Ovary (tissue), 9 donors: ENCODE data around the gene SNAP23. TPM values are rescaled to one million over a fixed set of nuclear protein-coding genes. Genes with fewer than 3 reads are reported as not detected.

Experiments
- DNase-seq, 5 donors: peaks; one replicate each; pipeline ENCODE4 v3.0.0-alpha.2; 2019 to 2020
- H3K27ac ChIP-seq, 2 donors: fragments of 200-600 bp; one replicate each; pipeline versions ENCODE4 v1.5.1 to v1.8.0; 2019 to 2022
- H3K27me3 ChIP-seq: fragments of 200-600 bp; one replicate; pipeline ENCODE4 v1.8.0; 2022
- H3K36me3 ChIP-seq: fragments of 200-600 bp; sonication (generic); one replicate; pipeline ENCODE4 v1.5.1; 2019
- H3K4me1 ChIP-seq: one replicate; pipeline ENCODE4 v1.8.1; 2013; ENCODE audit warnings: mild to moderate bottlenecking, moderate library complexity; ENCODE audit not compliant: insufficient read depth
- H3K4me3 ChIP-seq: fragments of 200-600 bp; sonication (generic); one replicate; pipeline ENCODE4 v1.5.1; 2017
- H3K9me3 ChIP-seq, 2 donors: fragments of 200-600 bp in 1 of 2; sonication (generic) in 1 of 2; one replicate each; pipeline versions ENCODE4 v1.5.1 to v1.8.1; 2013 to 2019; ENCODE audit warnings: mild to moderate bottlenecking in 1 of 2, moderate library complexity in 1 of 2
- CTCF ChIP-seq, 3 donors: fragments of 450-650 bp in 2 of 3; fragments of 200-600 bp in 1 of 3; IDR thresholded peaks; one replicate each; pipeline versions ENCODE4 v1.5.1 to v1.8.0; 2016 to 2022; ENCODE audit warnings: antibody characterized with exemption in 3 of 3, mild to moderate bottlenecking in 1 of 3
- EP300 ChIP-seq: sonication (generic); formaldehyde crosslinking; IDR thresholded peaks from one replicate; pipeline ENCODE4 v1.6.1; 2017; ENCODE audit warnings: antibody characterized with exemption
- POLR2A ChIP-seq: fragments of 450-650 bp; IDR thresholded peaks from one replicate; pipeline ENCODE4 v1.6.1; 2017; ENCODE audit warnings: antibody characterized with exemption, mild to moderate bottlenecking, moderate library complexity
- WGBS, 3 donors: extraction: QIAGEN DNeasy Blood & Tissue Kit in 1 of 3; methylation state at CpG; one replicate each; pipeline versions ENCODE4 v1.1.5 to v1.1.7; 2013 to 2017; 5-methylcytosine and 5-hydroxymethylcytosine counted together
- intact Hi-C, 4 donors: fragments of 100-400 bp; cut with DNase I; formaldehyde crosslinking; loops; one replicate each; pipeline versions ENCODE4 v1.11.0 to v1.15.1; 2022 to 2023
- polyA plus RNA-seq, 2 donors: library from polyadenylated mRNA; stranded (reverse); fragments of 200-250 nt in 1 of 2; fragments of 350-450 nt in 1 of 2; fragmentation: Illumina TruSeq in 1 of 2; extraction: RNeasy Lipid Tissue Mini Kit (QIAGEN cat#74804) in 1 of 2; gene quantifications; one replicate each; pipeline ENCODE4 v1.2.3, GENCODE V29; 2013 to 2014
- total RNA-seq, 7 donors: library from RNA; depleted of rRNA in 2 of 7; stranded (reverse); fragments of >200 nt in 2 of 7; fragmentation: NEBNext Ultra II Directional in 3 of 7; extraction: Animal tissue kit (Norgen Biotek cat#: 25700) in 3 of 7; gene quantifications; one replicate each; pipeline versions ENCODE4 v1.1.0 to v1.2.4, GENCODE V29; 2016 to 2023
- donor health status: DM: no; HTN: no; CAD: no; lungs with moderate emphysema.
- donor health status: DM: no; HTN: no; CAD: no.
- donor health status: Bipolar disorder and iron deficiency.
- donor health status: DM: yes; HTN: yes; CAD: no.
- donor health status: DM: no; HTN: no; CAD: no.
- donor health status: DM: yes; HTN: yes; CAD: no.

Gene SNAP23
- total and polyA plus RNA-seq, 9 donors: 37.9 to 93.0 (median 53.0) TPM

GRCh38 chr15:42490671-42491538, 4.5 kb upstream of the SNAP23 start, which contains the start of gene ZNF106:
TSS of gene ZNF106 (minus strand) at chr15:42491141. CDS start at chr15:42472289, 18,852 bp downstream.
- Histone ChIP-seq H3K4me3 (peak within 1 kb of the TSS; percentile 49), H3K9me3 (no peaks in the 10 kb centered on the region), H3K27ac (peak within 1 kb of the TSS; percentile 85 to 87), H3K4me1 (peaks cover 3% of the 10 kb centered on the region), H3K27me3 (no peaks in the 10 kb centered on the region), H3K36me3 (no peaks in the 10 kb centered on the region)
- TF ChIP-seq EP300 (no peak), CTCF (IDR thresholded peaks at IDR 0.05) (peak in 1 of 3 donors; percentile 28), POLR2A (peak; percentile 79)
- intact Hi-C loops: no loop called here
- 0 to 1% (median 1%) methylated on average over 50 to 51 of the region's 51 CpGs for WGBS, 3 donors
- DNase-seq: peak; percentile 86 to 93 (median 91)

- no peaks in the 10 kb centered on the region for H3K9me3 ChIP-seq
- intact Hi-C loops: no loop called here
- 82 to 83% (median 83%) methylated on average over 18 of the region's 18 CpGs for WGBS, 3 donors
- no peak for TF ChIP-seq EP300
- no peak for TF ChIP-seq CTCF (IDR thresholded peaks at IDR 0.05)
- no peak for TF ChIP-seq POLR2A
- no peaks in the 10 kb centered on the region for H3K27me3 ChIP-seq
- no peak for DNase-seq
- no peaks in the 10 kb centered on the region for H3K36me3 ChIP-seq
- H3K4me1 ChIP-seq: peaks cover 6% of the 10 kb centered on the region
- peak overlapping the region; percentile 85 to 87 for H3K27ac ChIP-seq
- peak overlapping the region; percentile 49 for H3K4me3 ChIP-seq
Observed at GRCh38 chr15:42491539-42492225, 3.8 kb upstream of the SNAP23 start.

- WGBS, 3 donors: 92 to 98% (median 93%) methylated on average over 1 of the region's 1 CpG
- no peaks in the 10 kb centered on the region for H3K36me3 ChIP-seq
- H3K4me3 ChIP-seq: no peak overlapping the region
- TF ChIP-seq EP300: no peak
- no peak for TF ChIP-seq POLR2A
- TF ChIP-seq CTCF (IDR thresholded peaks at IDR 0.05): no peak
- H3K27ac ChIP-seq: no peak overlapping the region
- no peaks in the 10 kb centered on the region for H3K27me3 ChIP-seq
- H3K9me3 ChIP-seq: no peaks in the 10 kb centered on the region
- DNase-seq: no peak
- peaks cover 6% of the 10 kb centered on the region for H3K4me1 ChIP-seq
- intact Hi-C loops: no loop called here
Observed at GRCh38 chr15:42493679-42494078, 1.8 kb upstream of the SNAP23 start.

- DNase-seq: peak in 1 of 5 donors; percentile 48
- H3K9me3 ChIP-seq: no peaks in the 10 kb centered on the region
- no peaks in the 10 kb centered on the region for H3K36me3 ChIP-seq
- H3K27me3 ChIP-seq: no peaks in the 10 kb centered on the region
- peak overlapping the region; percentile 54 for H3K4me3 ChIP-seq
- peaks cover 6% of the 10 kb centered on the region for H3K4me1 ChIP-seq
- 2 to 3% (median 2%) methylated on average over 10 of the region's 10 CpGs for WGBS, 3 donors
- TF ChIP-seq EP300: no peak
- TF ChIP-seq CTCF (IDR thresholded peaks at IDR 0.05): no peak
- TF ChIP-seq POLR2A: no peak
- intact Hi-C loops: no loop called here
- H3K27ac ChIP-seq: peak overlapping the region; percentile 73 to 79
Observed at GRCh38 chr15:42494998-42495360, 455 bp upstream of the SNAP23 start.
